Fibroblast of mammary gland (primary cell): ENCODE data around the gene LYRM4.

Source experiments
- DNase-seq: peaks from one replicate; pipeline ENCODE4 v3.0.0-alpha.2; 2010; ENCODE audit warnings: low read depth
- H3K4me3 ChIP-seq: 2 replicates; pipeline ENCODE4 v1.5.1; 2011; ENCODE audit warnings: low read depth, mild to moderate bottlenecking, low read length, moderate library complexity; ENCODE audit not compliant: control insufficient read depth
- CTCF ChIP-seq: conservative IDR thresholded peaks from 2 replicates; pipeline ENCODE4 v1.5.1; 2011; ENCODE audit warnings: low read depth, low read length, inconsistent platforms; ENCODE audit not compliant: control insufficient read depth, insufficient read depth

The LYRM4 gene

DNA sequence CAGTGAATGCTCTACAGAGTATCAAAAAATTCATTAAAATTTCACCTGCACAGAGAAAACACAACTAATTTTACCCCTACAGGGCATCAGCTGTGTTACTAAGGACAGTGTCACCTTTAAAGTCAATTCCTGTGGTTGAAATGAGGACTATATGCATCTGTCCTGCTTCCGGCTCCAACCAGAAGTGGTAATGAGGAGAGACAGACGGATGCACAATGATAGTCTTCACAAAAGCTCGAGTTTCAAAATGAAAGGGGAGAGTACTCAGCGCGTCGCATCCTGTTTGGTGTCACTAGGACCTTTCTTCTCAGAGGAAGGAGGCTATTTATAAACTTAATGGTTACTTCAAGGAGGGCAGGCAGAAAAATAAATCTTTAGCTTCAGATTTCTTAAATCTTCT, 86.5 kb downstream of the LYRM4 start:
- no peak for TF ChIP-seq CTCF
- no peak for DNase-seq
- no peak overlapping the region for H3K4me3 ChIP-seq

- H3K4me3 ChIP-seq = no peak overlapping the region
- DNase-seq = no peak
- no peak for TF ChIP-seq CTCF
Observed at GRCh38 chr6:5173810-5174209, 86.9 kb downstream of the LYRM4 start.

DNA sequence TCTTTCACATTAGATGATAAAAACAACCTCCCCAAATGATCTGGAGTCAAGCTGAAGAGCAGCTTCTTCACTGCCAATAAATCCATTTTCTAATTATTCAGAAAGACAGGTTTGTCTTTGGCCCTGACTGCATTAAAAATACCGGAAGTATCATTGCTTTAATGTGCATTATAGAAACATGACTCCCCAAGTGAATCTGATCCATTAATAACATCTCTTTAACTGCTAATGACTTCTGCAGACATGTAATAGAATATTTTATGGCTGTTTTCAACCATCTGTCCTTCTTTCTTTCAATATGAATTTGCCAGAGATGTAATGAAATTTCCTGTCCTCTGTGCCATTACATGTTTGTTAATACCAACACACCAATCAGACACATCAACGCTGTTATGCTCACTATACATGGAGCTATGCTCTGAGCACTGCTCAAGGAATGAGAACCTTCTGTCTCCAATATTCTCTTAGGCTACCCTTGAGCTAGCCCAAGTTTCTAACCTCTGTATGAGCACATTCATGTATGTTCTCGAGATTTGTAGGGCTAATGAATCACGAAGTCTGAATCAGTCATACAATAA, 87.8 kb downstream of the LYRM4 start:
- no peak overlapping the region for H3K4me3 ChIP-seq
- no peak for TF ChIP-seq CTCF
- no peak for DNase-seq

- no peak overlapping the region for H3K4me3 ChIP-seq
- TF ChIP-seq CTCF = no peak
- no peak for DNase-seq
Observed at GRCh38 chr6:5172041-5172653, 88.6 kb downstream of the LYRM4 start.

GRCh38 chr6:5167501-5167900, 93.2 kb downstream of the LYRM4 start:
- no peak overlapping the region for H3K4me3 ChIP-seq
- TF ChIP-seq CTCF = no peak
- peak; percentile 16 for DNase-seq

- no peak for TF ChIP-seq CTCF
- no peak overlapping the region for H3K4me3 ChIP-seq
- DNase-seq = no peak
Observed at GRCh38 chr6:5164092-5164491, 96.7 kb downstream of the LYRM4 start.

GRCh38 chr6:5163247-5163646, 97.5 kb downstream of the LYRM4 start:
- DNase-seq = no peak
- no peak for TF ChIP-seq CTCF
- H3K4me3 ChIP-seq = no peak overlapping the region
